Fibroblast of skin of back (primary cell): ENCODE measurements around the gene GALP. TPM values are rescaled to one million over a fixed set of nuclear protein-coding genes. Genes with fewer than 3 reads are reported as not detected.
"Not testable (repeated sequence)": the region's sequence is repeated elsewhere in the genome, so short reads cannot be mapped to it uniquely, and the experiment has no call there.

Experiments used
- DNase-seq: peaks from one replicate; pipeline ENCODE4 v3.0.0-alpha.2; 2013
- polyA plus RNA-seq, 2 experiments: library from polyadenylated mRNA; unstranded; fragments of 120-200 nt; gene quantifications; one replicate each; pipeline ENCODE4 v1.2.1, GENCODE V29; 2013; ENCODE audit not compliant: insufficient read length in 2 of 2

GALP gene
- polyA plus RNA-seq (2013, experiment 1 of 2; ENCODE audit: insufficient read length), result not detected
- not detected for polyA plus RNA-seq (2013, experiment 2 of 2; ENCODE audit: insufficient read length)

- DNase-seq, result not testable (repeated sequence)
Observed at GRCh38 chr19:56175861-56176307, at the start of gene GALP. TSS of gene GALP (plus strand) at chr19:56176008. CDS start at chr19:56177109, 1,101 bp downstream.

GRCh38 chr19:56126983-56127780 lies 48.6 kb upstream of the GALP start:
- no peak for DNase-seq

GRCh38 chr19:56130006-56130405 lies 45.8 kb upstream of the GALP start:
- no peak for DNase-seq

- no peak for DNase-seq
Observed at GRCh38 chr19:56131651-56132050, 44.2 kb upstream of the GALP start.

GRCh38 chr19:56132316-56132822 lies 43.4 kb upstream of the GALP start:
- DNase-seq, result peak; percentile 39

- peak; percentile 47 for DNase-seq
Observed at GRCh38 chr19:56133858-56134653, 41.8 kb upstream of the GALP start.

- no peak for DNase-seq
Observed at GRCh38 chr19:56134654-56134921, 41.2 kb upstream of the GALP start.

- no peak for DNase-seq
Observed at GRCh38 chr19:56136362-56136761, 39.4 kb upstream of the GALP start.

- DNase-seq, result no peak
Observed at GRCh38 chr19:56137405-56137804, 38.4 kb upstream of the GALP start.

- DNase-seq, result no peak
Observed at GRCh38 chr19:56138069-56138468, 37.7 kb upstream of the GALP start.

GRCh38 chr19:56139847-56140582 lies 35.8 kb upstream of the GALP start:
- no peak for DNase-seq

GRCh38 chr19:56140583-56141416 lies 35.0 kb upstream of the GALP start, which contains the start of gene ZNF444:
TSS of gene ZNF444 (plus strand) at chr19:56141287. CDS start at chr19:56146912, 5,625 bp downstream.
- peak; percentile 99 for DNase-seq

- no peak for DNase-seq
Observed at GRCh38 chr19:56141417-56141993, 34.3 kb upstream of the GALP start.

- DNase-seq, result no peak
Observed at GRCh38 chr19:56142087-56142787, 33.6 kb upstream of the GALP start.

GRCh38 chr19:56142897-56143434 lies 32.8 kb upstream of the GALP start:
- DNase-seq, result no peak

- DNase-seq, result no peak
Observed at GRCh38 chr19:56144376-56144775, 31.4 kb upstream of the GALP start.

- no peak for DNase-seq
Observed at GRCh38 chr19:56144831-56145230, 31.0 kb upstream of the GALP start.

- DNase-seq, result no peak
Observed at GRCh38 chr19:56145698-56146097, 30.1 kb upstream of the GALP start.

GRCh38 chr19:56146904-56147303 lies 28.9 kb upstream of the GALP start:
- no peak for DNase-seq

GRCh38 chr19:56147307-56147706 lies 28.5 kb upstream of the GALP start:
- no peak for DNase-seq
